Gastroesophageal sphincter (tissue), 4 donors: Measurements from ENCODE around the gene SULT4A1. TPM values are rescaled to one million over a fixed set of nuclear protein-coding genes. Genes with fewer than 3 reads are reported as not detected.

Experiments
- ATAC-seq: fragments of 150-250 bp; one replicate; pipeline ENCODE4 v1.9.1; 2016; ENCODE audit warnings: mild to moderate bottlenecking, moderate library complexity
- H3K27ac ChIP-seq, 4 donors: fragments of 200-600 bp; sonication (generic) in 3 of 4; 1 replicate in 3 of 4; 2 replicates in 1 of 4; pipeline ENCODE4 v1.5.1; 2016 to 2019
- H3K27me3 ChIP-seq: fragments of 200-600 bp; sonication (generic); one replicate; pipeline ENCODE4 v1.5.1; 2019
- H3K36me3 ChIP-seq, 2 donors: fragments of 200-600 bp; sonication (generic); one replicate each; pipeline ENCODE4 v1.5.1; 2019; ENCODE audit warnings: control low read depth in 1 of 2
- H3K4me1 ChIP-seq, 3 donors: fragments of 200-600 bp; sonication (generic); 1 replicate in 2 of 3; 2 replicates in 1 of 3; pipeline ENCODE4 v1.5.1; 2016 to 2019; ENCODE audit warnings: control low read depth in 2 of 3
- H3K4me3 ChIP-seq, 2 donors: fragments of 200-600 bp; sonication (generic); one replicate each; pipeline ENCODE4 v1.5.1; 2019; ENCODE audit warnings: mild to moderate bottlenecking in 1 of 2, moderate library complexity in 1 of 2
- H3K9me3 ChIP-seq, 3 donors: fragments of 200-600 bp; sonication (generic); one replicate each; pipeline ENCODE4 v1.5.1; 2017 to 2019; ENCODE audit warnings: control low read depth in 2 of 3
- CTCF ChIP-seq, 4 experiments: fragments of 200-600 bp in 2 of 4; fragments of 450-650 bp in 2 of 4; sonication (generic) in 1 of 4; IDR thresholded peaks; one replicate each; pipeline ENCODE4 v1.5.1; 2017 to 2019; ENCODE audit warnings: antibody characterized with exemption in 4 of 4, mild to moderate bottlenecking in 2 of 4, moderate library complexity in 2 of 4
- EP300 ChIP-seq: sonication (generic); formaldehyde crosslinking; IDR thresholded peaks from one replicate; pipeline ENCODE4 v1.6.1; 2017; ENCODE audit warnings: antibody characterized with exemption, mild to moderate bottlenecking
- POLR2A ChIP-seq, 2 donors: fragments of 450-650 bp; IDR thresholded peaks; one replicate each; pipeline ENCODE4 v1.6.1; 2017; ENCODE audit warnings: antibody characterized with exemption in 2 of 2, mild to moderate bottlenecking in 2 of 2, moderate library complexity in 1 of 2
- POLR2AphosphoS5 ChIP-seq: sonication (generic); formaldehyde crosslinking; IDR thresholded peaks from one replicate; pipeline ENCODE4 v1.6.1; 2017; ENCODE audit warnings: antibody characterized with exemption
- WGBS, 2 donors: methylation state at CpG; one replicate each; pipeline ENCODE4 v1.1.5; 2018; ENCODE audit warnings: low coverage in 1 of 2; 5-methylcytosine and 5-hydroxymethylcytosine counted together
- total RNA-seq, 4 donors: library from RNA; depleted of rRNA; stranded (reverse); fragments of >200 nt; gene quantifications; one replicate each; pipeline ENCODE4 v1.1.0, GENCODE V29; 2016

SULT4A1 gene
- total RNA-seq, 4 donors from 2014 or later, result 0.16 to 1.7 (median 0.54) TPM; not detected in 1

DNA sequence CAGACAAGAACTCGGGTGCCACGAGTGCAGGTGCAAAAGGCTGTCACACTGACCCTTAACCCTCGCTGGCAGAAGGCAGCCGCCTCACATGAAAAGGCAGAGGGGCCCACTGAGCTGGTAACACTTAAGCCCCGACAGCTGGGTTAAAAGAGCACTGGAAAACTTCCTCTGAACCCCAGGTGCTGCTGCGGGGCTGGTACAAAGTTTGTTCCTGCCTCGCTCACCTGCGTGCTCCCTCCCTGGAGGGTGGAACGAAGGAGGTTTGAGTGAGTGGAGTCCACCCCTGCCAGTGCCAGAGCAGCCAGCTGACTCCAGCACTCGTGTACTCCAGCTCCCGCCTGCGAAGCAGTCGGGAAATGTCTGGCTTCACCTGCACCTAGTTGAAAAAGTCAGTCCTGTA, 12.6 kb downstream of the SULT4A1 start:
- Histone ChIP-seq H3K4me1 (no peaks in the 10 kb centered on the region), H3K9me3 (no peaks in the 10 kb centered on the region), H3K27ac (no peak overlapping the region), H3K4me3 (no peak overlapping the region), H3K36me3 (no peaks in the 10 kb centered on the region), H3K27me3 (peaks cover 85% of the 10 kb centered on the region)
- no peak for TF ChIP-seq POLR2AphosphoS5
- TF ChIP-seq EP300, result no peak
- TF ChIP-seq CTCF (IDR thresholded peaks at IDR 0.05), result no peak
- TF ChIP-seq POLR2A (IDR thresholded peaks at IDR 0.05), result no peak
- WGBS, 2 donors, result 73 to 87% methylated on average over 4 of the region's 13 CpGs
- ATAC-seq, result no peak

- 80% methylated on average over 1 of the region's 16 CpGs; no CpG with 5 or more reads in 1 of the 2 donors for WGBS, 2 donors
- TF ChIP-seq POLR2AphosphoS5 (no peak), POLR2A (IDR thresholded peaks at IDR 0.05) (no peak), CTCF (IDR thresholded peaks at IDR 0.05) (no peak), EP300 (no peak)
- Histone ChIP-seq H3K4me3 (no peak overlapping the region), H3K9me3 (no peaks in the 10 kb centered on the region), H3K36me3 (no peaks in the 10 kb centered on the region), H3K27ac (no peak overlapping the region), H3K4me1 (no peaks in the 10 kb centered on the region), H3K27me3 (peaks cover 80% of the 10 kb centered on the region)
- ATAC-seq, result no peak
Observed at GRCh38 chr22:43848366-43849171, 13.7 kb downstream of the SULT4A1 start.

- WGBS, 2 donors, result 86 to 87% methylated on average over 3 of the region's 14 CpGs
- TF ChIP-seq CTCF (IDR thresholded peaks at IDR 0.05) (no peak), EP300 (no peak), POLR2AphosphoS5 (no peak), POLR2A (IDR thresholded peaks at IDR 0.05) (no peak)
- H3K27me3 ChIP-seq, result peaks cover 71% of the 10 kb centered on the region
Observed at GRCh38 chr22:43847376-43848289, 14.7 kb downstream of the SULT4A1 start.

GRCh38 chr22:43846966-43847365, 15.3 kb downstream of the SULT4A1 start:
- TF ChIP-seq EP300 (no peak), POLR2AphosphoS5 (no peak), CTCF (IDR thresholded peaks at IDR 0.05) (no peak), POLR2A (IDR thresholded peaks at IDR 0.05) (no peak)
- H3K4me1 ChIP-seq, result no peaks in the 10 kb centered on the region
- no peaks in the 10 kb centered on the region for H3K36me3 ChIP-seq
- H3K27me3 ChIP-seq, result peaks cover 64% of the 10 kb centered on the region
- ATAC-seq, result no peak
- H3K9me3 ChIP-seq, result no peaks in the 10 kb centered on the region
- no peak overlapping the region for H3K27ac ChIP-seq
- 70 to 80% methylated on average over 6 to 10 of the region's 11 CpGs for WGBS, 2 donors
- H3K4me3 ChIP-seq, result no peak overlapping the region

More at GRCh38 chr22:43847376-43848289, 14.7 kb downstream of the SULT4A1 start:
- ATAC-seq, result no peak
- no peaks in the 10 kb centered on the region for H3K4me1 ChIP-seq
- H3K9me3 ChIP-seq, result no peaks in the 10 kb centered on the region
- no peak overlapping the region for H3K27ac ChIP-seq
- H3K36me3 ChIP-seq, result no peaks in the 10 kb centered on the region
- no peak overlapping the region for H3K4me3 ChIP-seq
